GM19455 (cell line): ENCODE data around the gene CD200.
"Not testable (repeated sequence)": the region's sequence is repeated elsewhere in the genome, so short reads cannot be mapped to it uniquely, and the experiment has no call there.

Source experiments
- ATAC-seq: cut with Tn5 transposase; IDR thresholded peaks from one replicate; pipeline ENCODE4 v1.9.1; 2021; ENCODE audit not compliant: unreplicated experiment

The CD200 gene

DNA sequence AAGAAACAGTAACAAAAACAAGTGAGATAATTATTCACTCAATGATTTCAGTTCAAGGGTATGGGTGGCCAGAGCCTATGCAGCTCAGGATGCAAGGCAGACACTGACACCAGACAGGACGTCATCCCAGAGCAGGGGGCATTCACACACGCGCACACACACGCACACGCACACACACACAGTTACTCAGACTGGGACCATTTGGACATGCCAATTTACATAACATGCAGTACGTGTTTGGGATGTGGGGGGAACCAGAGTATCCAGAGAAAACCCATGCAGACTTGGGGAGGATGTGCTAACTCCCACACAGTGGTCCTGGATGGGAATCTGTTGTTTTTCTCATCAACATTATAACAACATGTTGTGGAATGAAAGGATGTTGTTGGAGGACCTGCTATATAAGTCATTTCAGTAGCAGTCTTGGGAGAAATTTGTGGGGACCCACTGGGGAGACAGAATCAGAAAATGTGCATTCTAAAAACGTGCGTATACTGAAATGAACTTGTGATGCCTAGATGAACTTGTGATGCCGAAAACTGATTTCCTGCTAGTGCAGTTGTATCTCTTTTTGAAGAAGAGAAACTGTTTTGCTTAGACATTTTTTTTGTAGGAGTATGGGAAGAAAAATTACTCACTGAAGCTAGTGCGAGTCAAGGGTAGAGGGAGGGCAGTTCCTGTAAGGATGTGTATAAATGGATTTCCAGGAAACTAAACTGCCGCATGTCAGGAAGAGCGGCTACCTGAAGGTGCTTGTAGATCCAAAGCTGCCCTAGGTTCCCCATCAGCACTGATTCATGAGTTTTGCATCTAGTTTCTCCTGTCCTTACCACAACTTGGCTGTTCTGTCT lies 25.2 kb downstream of the CD200 start:
- no peak for ATAC-seq

- ATAC-seq: no peak
Measured at GRCh38 chr3:112360561-112360960, 27.6 kb downstream of the CD200 start.

- no peak for ATAC-seq
Measured at GRCh38 chr3:112362221-112362620, 29.3 kb downstream of the CD200 start.

GRCh38 chr3:112364291-112364690 lies 31.3 kb downstream of the CD200 start:
- no peak for ATAC-seq

DNA sequence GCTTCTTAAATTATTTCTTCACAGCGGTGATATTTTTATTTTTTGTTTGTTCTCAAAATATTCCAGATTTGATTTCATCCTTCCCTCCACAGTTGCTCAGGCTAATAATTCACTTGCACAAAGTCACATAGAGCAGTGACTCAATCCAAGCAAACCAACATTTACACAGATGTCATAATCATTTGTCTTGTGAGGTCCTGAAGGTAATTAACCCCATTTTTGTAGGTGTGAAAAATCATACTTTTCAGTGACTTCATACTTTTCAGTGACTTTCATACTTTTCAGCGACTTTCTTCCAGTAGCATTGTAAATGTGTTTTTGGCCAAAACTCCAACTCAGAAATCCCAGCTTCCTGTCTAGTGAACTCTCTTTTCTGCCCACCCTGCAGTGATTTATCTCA lies 32.1 kb downstream of the CD200 start:
- ATAC-seq: no peak

DNA sequence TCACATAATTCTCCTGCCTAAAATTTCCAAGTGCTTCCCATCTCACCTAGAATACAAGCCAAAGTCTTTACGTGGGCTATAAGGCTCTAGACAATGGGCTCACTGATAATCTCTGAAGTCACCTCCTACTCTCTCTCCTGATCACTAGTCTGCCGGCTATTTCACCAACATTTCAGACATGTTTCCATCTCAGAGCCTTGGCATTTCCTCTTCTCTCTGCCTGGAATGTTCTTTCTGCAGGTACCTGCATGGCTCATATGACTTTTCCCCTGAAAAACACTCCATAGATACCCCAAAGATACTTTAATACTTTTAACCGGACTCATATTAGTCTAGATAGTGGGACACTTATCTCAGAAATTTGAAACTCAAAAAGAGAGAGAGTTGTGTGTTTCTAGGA lies 32.7 kb downstream of the CD200 start:
- ATAC-seq: no peak

DNA sequence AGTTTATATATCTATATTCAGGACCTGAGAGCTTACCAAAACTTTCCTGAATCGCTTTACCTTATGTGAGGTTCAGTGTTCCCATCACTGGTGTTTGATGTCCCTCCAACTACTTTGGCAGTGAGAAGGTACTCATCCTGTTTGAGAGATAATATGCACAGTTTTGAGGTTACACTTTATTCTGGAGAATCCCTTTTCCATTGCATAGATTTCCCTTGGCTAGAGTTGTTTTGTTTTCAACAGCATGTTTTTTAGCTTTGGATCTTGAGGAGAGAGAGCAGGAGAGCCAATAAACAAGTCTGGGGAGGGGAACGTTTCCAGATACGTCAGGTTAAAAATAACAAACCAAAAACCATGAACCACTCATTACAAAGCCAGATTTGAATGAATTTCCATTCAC lies 33.6 kb downstream of the CD200 start:
- ATAC-seq: no peak

DNA sequence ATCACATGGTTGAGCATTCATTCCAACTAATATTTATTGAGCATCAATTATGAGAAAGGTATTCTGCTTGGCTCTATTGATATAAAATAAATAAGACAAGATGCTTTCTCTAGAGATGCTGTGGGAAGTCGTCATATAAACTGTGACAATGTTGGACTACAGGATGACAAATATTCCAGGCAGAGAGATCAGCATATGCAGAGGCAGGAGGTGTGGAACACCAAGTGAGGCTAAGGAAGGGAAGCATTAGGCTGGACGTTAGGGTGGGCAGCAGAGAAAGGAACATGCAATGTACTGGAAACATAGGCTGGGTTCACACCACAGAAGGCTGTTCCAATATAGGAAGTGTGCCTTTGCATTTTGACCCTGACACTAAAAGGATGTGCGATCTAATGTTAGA lies 38.6 kb downstream of the CD200 start:
- ATAC-seq: no peak

DNA sequence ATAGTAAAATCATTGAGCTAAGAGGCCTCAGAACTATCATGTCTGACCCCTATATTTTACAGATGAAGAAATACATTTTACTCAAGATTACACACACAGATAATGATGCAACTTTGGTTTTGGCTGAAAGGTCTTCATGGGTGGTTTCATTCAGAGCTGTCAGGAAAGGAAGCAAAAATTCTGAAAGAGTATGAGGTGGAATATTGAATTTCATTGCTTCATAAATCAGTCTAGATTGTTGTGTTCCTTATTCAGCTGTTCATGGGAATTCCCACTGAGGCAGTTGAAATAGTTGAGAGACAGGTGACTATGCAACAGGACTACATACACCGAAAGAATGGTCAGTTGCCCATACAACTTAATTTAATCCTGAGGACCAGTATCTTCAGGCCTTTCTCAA lies 39.4 kb downstream of the CD200 start:
- no peak for ATAC-seq

DNA sequence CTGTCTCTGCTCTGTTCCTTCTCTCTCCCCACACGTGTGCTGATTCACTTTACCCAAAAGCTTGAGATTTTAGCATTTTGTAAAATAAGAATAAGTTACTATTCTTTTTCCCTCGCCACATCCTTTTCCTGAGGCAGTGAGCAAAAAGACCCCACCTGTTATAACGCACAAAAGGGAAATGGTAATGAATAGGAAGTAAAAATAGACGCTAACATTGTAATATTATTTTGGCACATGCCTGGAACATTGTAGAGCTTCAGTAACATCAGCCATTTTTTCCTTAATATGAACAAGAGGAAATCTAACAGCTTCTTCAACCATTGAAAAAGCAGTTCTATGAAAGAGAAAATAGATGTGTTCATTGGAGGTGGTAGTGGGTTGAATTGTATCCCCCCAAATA lies 40.5 kb downstream of the CD200 start:
- no peak for ATAC-seq

DNA sequence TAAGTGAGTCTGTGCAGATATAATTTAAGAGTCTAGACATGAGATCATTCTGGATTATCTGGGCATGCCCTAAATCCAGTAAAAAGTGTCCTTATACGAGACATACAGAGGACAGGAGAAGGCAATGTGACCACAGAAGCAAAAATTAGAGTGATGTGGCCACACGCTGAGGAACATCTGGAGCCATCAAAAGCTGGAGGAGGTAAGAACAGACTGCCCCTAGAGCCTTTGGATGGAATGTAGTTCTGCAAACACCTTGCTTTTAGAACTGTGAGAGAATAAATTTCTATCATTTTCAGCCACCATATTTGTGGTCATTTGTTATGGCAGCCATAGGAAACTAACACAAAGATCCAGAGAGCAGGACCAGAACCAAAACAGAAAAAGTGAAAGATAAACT lies 41.0 kb downstream of the CD200 start:
- no peak for ATAC-seq

- no peak for ATAC-seq
Measured at GRCh38 chr3:112374333-112374734, 41.4 kb downstream of the CD200 start.

- ATAC-seq: no peak
Measured at GRCh38 chr3:112375117-112375516, 42.2 kb downstream of the CD200 start.

DNA sequence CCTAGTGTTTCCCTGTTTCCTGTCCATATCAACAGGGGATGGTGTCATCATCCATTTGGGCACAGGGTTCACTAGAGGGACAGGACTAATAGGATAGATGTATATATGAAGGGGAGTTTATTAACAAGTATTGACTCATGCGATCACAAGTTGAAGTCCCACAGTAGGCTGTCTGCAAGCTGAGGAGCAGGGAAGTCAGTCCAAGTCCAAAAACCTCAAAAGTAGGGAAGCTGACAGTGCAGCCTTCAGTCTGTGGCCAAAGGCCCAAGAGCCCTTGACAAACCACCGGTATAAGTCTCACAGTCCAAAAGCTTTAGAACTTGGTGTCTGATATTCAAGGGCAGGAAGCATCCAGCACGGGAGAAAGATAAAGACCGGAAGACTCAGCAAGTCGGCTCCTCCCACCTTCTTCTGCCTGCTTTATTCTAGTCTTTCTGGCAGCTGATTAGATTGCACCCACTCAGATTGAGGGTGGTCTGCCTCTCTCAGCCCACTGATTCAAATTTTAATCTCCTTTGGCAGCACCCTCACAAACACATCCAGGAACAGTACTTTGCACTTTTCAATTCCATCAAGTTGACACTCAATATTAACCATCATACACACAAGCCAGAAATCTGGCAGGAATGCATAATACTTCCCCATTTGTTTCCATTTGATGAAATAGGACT lies 43.4 kb downstream of the CD200 start:
- ATAC-seq: no peak

DNA sequence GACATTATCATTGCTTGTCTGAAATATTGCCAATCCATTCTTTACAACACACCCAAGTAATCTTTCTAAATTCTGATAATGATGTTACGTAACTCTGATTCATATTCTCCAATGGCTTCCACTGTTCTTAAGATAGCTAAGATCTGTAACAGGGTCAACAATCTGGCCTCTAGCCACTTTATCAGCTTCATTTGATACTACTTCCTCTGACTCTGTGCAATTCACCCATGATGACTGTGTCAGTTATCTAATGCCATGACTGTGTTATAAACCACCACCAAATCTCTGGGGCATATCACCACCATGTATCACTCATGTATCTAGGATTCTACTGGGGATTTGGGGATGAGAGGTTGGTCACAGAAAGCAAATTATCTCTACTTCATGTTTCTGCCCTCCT lies 44.0 kb downstream of the CD200 start:
- no peak for ATAC-seq

- no peak for ATAC-seq
Measured at GRCh38 chr3:112377568-112378071, 44.7 kb downstream of the CD200 start.

GRCh38 chr3:112378347-112378746 lies 45.4 kb downstream of the CD200 start:
- ATAC-seq: not testable (repeated sequence)

DNA sequence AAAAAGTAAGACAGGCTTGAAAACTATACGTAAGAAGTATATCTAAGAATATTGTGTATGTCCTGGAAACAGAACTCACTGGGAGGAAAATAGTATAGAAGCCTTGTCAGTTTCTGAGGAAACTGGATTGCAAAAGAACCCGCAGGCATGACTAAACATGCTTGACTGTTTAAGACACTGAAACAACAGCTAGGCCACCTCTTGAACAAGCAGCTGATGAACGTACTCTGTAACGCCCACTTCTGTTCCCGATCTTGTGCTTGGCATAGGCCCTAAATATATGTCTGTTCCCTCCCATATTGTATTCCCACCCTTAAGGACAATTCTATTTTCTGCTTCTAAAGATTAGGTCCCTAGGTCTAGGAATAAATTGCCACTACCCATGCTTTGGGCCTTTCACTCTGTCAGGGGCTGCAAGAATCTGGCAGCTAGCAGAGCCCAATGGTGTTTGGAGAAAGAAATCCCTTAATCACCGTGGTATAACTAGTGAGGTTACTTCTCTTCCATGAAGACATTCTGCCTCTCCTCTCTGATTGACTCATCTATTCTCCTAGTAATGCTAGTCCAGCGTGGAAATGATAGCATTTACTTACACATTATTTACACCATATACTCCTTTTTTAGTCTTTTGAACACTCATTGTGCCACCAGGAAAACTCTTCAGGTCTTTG lies 46.2 kb downstream of the CD200 start:
- no peak for ATAC-seq

GRCh38 chr3:112381673-112382542 lies 49.0 kb downstream of the CD200 start:
- ATAC-seq: no peak

GRCh38 chr3:112382543-112383160 lies 49.7 kb downstream of the CD200 start:
- no peak for ATAC-seq
